GM18861 (cell line): Measurements from ENCODE around the gene NUDT6.
A peak's percentile ranks its signal among the peaks of the same experiment; 100 is the strongest.

Experiments
- ATAC-seq: cut with Tn5 transposase; IDR thresholded peaks from one replicate; pipeline ENCODE4 v1.9.1; 2021; ENCODE audit not compliant: unreplicated experiment

NUDT6 gene

DNA sequence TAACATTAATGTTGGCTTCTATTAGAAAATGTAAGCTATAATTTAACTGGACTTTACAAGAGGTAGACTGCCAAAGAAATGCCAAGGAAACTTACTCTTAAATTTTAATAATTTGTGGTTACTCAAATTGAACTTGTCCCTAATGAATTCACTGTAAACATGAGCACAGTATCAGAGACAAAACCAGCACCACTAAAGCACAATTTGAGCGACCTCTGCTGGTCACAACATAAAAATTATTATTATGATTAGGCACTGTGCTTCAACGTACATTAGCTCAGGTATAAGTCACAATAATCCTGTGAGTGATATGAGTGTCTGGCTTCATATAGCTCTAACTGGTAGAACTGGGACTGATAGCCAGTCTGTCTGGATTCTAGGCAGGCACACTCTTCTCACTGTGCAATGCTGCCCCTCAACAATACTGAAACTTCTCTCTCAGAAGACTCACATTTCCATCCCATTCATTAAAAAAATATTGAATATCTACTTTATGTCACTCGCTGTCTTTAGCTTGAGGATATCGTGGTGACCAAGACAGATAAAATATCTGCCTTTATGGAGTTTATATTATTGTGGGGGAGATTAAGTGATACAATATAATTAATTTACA lies 8.0 kb downstream of the NUDT6 start:
- ATAC-seq: peak; percentile 92

- no peak for ATAC-seq
These were observed 9.4 kb downstream of the NUDT6 start for GRCh38 chr4:122912810-122913575.

DNA sequence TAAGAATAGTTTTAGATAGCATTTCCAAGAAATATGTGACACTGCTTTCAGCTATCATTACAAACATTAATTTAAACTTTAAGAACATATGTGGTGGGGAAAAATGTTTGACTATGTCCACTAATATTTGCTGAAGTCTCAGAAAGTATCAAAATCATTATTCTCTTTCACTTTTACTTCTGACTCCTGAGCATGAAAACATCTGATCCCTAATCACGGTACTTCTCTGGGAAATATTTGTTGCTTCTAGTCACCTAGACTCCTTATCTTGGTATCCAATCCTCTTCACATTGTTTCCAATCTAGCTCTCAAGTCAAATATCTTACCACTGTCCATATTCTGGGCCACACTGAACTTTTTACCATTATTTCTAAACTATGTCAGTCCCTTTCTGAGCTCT lies 10.8 kb downstream of the NUDT6 start:
- no peak for ATAC-seq

- ATAC-seq: no peak
These were observed 12.7 kb downstream of the NUDT6 start for GRCh38 chr4:122909683-122910082.

DNA sequence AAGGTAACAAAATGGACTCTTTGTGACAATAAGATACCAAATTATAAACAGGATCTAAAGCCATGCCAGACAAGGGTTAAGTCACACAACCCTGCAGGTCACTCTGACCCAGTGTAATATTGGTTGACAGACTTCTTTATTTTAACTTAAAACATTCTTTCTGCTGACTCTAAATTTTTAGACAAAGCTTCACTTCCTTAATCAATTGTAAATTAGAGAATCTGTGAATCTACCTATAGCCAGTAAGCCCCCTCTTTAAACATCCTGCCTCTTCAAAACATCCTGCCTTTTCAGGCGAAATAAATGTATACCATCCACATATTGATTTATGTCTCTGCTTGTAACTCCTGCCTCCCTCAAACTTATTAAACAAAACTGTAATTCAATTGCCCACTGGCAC lies 14.2 kb downstream of the NUDT6 start:
- no peak for ATAC-seq

GRCh38 chr4:122906859-122907305 lies 15.5 kb downstream of the NUDT6 start:
- no peak for ATAC-seq

GRCh38 chr4:122903766-122904288 lies 18.6 kb downstream of the NUDT6 start:
- no peak for ATAC-seq

GRCh38 chr4:122901247-122902010 lies 21.0 kb downstream of the NUDT6 start:
- ATAC-seq: no peak

GRCh38 chr4:122900314-122900713 lies 22.1 kb downstream of the NUDT6 start:
- no peak for ATAC-seq

GRCh38 chr4:122899682-122900081 lies 22.7 kb downstream of the NUDT6 start:
- ATAC-seq: no peak

GRCh38 chr4:122898370-122899150 lies 23.8 kb downstream of the NUDT6 start:
- no peak for ATAC-seq

DNA sequence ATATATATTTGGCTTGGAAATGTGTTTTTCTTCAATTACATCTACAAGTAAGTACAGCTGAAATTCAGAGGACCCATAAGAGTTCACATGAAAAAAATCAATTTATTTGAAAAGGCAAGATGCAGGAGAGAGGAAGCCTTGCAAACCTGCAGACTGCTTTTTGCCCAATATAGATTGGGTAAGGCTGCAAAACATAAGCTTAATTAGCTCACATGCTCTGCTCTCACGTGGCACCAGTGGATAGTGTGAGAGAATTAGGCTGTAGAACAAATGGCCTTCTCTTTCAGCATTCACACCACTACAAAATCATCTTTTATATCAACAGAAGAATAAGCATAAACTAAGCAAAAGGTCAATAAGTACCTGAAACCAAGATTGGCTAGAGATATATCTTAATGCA lies 26.1 kb downstream of the NUDT6 start:
- no peak for ATAC-seq

DNA sequence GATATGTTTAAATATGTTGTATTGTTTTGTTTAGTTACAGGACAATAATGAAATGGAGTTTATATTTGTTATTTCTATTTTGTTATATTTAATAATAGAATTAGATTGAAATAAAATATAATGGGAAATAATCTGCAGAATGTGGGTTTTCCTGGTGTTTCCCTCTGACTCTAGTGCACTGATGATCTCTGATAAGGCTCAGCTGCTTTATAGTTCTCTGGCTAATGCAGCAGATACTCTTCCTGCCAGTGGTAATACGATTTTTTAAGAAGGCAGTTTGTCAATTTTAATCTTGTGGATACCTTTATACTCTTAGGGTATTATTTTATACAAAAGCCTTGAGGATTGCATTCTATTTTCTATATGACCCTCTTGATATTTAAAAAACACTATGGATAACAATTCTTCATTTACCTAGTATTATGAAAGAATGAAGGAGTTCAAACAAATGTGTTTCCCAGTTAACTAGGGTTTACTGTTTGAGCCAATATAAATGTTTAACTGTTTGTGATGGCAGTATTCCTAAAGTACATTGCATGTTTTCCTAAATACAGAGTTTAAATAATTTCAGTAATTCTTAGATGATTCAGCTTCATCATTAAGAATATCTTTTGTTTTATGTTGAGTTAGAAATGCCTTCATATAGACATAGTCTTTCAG lies 26.9 kb downstream of the NUDT6 start:
- no peak for ATAC-seq

DNA sequence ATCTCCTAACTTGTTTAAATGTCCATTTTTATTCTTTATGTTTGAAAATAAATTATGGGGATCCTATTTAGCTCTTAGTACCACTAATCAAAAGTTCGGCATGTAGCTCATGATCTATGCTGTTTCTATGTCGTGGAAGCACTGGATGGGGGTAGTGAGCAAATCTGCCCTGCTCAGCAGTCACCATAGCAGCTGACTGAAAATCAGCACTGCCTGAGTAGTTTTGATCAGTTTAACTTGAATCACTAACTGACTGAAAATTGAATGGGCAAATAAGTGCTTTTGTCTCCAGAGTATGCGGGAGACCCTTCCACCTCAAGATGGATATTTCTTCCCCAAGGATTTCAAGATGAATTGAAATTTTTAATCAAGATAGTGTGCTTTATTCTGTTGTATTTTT lies 27.6 kb downstream of the NUDT6 start:
- no peak for ATAC-seq

DNA sequence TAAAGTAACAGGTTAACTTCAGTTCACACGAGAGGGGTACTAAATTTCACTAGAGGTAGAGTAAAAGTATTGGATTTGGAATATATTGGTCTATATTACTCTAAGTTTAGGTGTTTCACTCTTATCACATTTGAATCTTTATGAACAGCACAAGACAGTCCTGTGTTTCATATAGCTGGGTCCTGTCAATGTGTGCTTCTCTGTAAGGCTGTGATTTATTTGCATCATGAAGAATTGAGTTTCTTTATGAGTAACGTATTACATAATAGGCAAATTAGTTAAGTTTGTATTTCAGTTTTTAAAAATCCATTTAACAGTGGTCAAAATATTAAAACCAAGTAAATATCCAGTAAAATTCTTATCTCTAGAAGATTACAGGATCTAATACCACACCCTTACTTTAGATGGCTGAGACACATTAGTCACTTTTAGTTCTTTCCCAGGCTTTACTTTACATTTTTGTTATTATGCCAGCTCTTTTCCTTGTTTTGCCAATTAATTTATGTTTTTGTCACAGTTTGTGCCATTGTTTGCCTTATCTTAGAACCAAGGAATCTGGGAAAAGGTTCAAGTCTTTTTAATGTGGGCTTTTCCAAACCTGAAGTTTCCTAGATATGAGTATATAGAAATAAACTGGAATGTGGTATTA lies 32.1 kb downstream of the NUDT6 start:
- ATAC-seq: peak; percentile 52

- no peak for ATAC-seq
These were observed 32.7 kb downstream of the NUDT6 start for GRCh38 chr4:122889726-122890125.

- no peak for ATAC-seq
These were observed 37.9 kb downstream of the NUDT6 start for GRCh38 chr4:122884499-122884898.

DNA sequence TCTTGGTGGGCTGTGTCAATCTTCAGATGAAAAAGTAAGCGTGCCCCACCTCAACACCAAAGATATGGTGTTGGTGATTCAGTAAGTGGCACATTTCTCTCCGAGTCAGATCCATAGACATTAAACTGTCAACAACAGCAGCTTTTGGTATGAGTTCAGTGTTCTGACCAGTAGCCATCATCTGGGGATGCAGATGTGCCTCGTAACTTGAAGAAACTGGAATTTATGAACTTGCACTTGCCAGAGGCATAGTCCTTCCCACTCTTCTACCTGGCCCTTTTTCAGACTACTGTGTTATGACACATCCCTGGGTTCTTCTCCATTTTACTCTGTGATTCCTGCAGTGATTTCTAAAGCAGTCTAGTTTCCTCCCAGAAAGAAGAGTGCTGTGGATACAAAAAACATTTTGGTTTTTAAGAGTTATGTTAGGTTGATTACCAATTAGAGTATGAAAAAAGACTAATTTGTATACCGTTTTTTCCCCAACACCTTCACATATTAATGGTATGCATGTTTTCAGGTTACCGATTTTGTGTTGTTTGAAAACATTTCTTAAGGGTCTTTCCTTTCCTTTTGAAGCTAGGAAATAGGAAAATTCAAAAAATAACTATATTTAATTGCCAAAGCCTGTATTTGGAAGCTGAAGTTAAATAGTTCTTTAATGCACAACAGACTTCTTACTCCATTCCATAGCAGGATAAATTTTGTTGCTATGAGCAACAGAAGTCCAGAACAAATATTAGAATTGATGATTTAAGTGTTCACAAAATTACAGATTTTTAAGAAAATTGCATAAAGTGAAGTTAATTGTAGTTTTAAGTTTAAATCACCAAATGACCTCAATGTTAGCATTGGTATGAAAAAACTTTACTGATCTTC lies 39.3 kb downstream of the NUDT6 start:
- no peak for ATAC-seq

DNA sequence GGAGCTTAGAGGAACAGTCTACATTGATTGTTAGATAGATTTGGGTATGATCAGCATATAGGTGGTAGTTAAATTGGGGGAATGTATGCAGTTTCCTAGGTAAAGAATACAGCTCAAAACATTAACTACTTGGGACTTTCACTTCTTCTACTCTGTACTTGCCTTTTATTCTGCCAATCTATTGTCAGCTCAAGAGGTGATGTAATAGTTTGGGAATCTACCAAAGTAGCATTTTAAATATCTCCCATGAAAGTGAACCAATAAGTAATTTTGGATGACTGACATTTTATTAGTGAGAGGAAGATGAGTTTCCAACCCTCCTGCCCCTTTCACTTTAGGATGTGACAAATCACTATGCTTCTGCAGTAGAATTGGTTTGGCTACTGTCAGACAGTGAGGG lies 43.4 kb downstream of the NUDT6 start:
- no peak for ATAC-seq
